ENCODE results near the gene NUFIP1. TPM values are rescaled to one million over a fixed set of nuclear protein-coding genes. Genes with fewer than 3 reads are reported as not detected.

The NUFIP1 gene
- total RNA-seq, 1 experiment from 2014 or later, result 14.0 TPM

- no peak for TF ChIP-seq ZNF317 (CRISPR knock-in tag; IDR thresholded peaks at IDR 0.05; ENCODE audit: borderline replicate concordance, low read depth)
- TF ChIP-seq SOX15 (CRISPR knock-in tag; IDR thresholded peaks at IDR 0.05), result no peak
- no peak for TF ChIP-seq ZMAT4 (CRISPR knock-in tag; IDR thresholded peaks at IDR 0.05)
- no peak for TF ChIP-seq ZNF671 (CRISPR knock-in tag; IDR thresholded peaks at IDR 0.05)
- TF ChIP-seq, protein P1, sequence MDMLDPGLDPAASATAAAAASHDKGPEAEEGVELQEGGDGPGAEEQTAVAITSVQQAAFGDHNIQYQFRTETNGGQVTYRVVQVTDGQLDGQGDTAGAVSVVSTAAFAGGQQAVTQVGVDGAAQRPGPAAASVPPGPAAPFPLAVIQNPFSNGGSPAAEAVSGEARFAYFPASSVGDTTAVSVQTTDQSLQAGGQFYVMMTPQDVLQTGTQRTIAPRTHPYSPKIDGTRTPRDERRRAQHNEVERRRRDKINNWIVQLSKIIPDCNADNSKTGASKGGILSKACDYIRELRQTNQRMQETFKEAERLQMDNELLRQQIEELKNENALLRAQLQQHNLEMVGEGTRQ (CRISPR knock-in tag; IDR thresholded peaks at IDR 0.05), result no peak; the same call in 1 of the 2 replicates
- no peak for TF ChIP-seq JUN (CRISPR knock-in tag; IDR thresholded peaks at IDR 0.05)
- no peak for TF ChIP-seq TEAD4 (CRISPR knock-in tag; IDR thresholded peaks at IDR 0.05)
- TF ChIP-seq, protein P2, sequence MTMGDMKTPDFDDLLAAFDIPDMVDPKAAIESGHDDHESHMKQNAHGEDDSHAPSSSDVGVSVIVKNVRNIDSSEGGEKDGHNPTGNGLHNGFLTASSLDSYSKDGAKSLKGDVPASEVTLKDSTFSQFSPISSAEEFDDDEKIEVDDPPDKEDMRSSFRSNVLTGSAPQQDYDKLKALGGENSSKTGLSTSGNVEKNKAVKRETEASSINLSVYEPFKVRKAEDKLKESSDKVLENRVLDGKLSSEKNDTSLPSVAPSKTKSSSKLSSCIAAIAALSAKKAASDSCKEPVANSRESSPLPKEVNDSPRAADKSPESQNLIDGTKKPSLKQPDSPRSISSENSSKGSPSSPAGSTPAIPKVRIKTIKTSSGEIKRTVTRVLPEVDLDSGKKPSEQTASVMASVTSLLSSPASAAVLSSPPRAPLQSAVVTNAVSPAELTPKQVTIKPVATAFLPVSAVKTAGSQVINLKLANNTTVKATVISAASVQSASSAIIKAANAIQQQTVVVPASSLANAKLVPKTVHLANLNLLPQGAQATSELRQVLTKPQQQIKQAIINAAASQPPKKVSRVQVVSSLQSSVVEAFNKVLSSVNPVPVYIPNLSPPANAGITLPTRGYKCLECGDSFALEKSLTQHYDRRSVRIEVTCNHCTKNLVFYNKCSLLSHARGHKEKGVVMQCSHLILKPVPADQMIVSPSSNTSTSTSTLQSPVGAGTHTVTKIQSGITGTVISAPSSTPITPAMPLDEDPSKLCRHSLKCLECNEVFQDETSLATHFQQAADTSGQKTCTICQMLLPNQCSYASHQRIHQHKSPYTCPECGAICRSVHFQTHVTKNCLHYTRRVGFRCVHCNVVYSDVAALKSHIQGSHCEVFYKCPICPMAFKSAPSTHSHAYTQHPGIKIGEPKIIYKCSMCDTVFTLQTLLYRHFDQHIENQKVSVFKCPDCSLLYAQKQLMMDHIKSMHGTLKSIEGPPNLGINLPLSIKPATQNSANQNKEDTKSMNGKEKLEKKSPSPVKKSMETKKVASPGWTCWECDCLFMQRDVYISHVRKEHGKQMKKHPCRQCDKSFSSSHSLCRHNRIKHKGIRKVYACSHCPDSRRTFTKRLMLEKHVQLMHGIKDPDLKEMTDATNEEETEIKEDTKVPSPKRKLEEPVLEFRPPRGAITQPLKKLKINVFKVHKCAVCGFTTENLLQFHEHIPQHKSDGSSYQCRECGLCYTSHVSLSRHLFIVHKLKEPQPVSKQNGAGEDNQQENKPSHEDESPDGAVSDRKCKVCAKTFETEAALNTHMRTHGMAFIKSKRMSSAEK (CRISPR knock-in tag; IDR thresholded peaks at IDR 0.05; ENCODE audit: borderline replicate concordance), result no peak
- TF ChIP-seq ETV6 (CRISPR knock-in tag; IDR thresholded peaks at IDR 0.05), result peak; percentile 78; the same call in 1 of the 2 replicates
- TF ChIP-seq NFYB (CRISPR knock-in tag; conservative IDR thresholded peaks at IDR 0.05; ENCODE audit: low read depth), result peak; percentile 51
- TF ChIP-seq, protein P3, sequence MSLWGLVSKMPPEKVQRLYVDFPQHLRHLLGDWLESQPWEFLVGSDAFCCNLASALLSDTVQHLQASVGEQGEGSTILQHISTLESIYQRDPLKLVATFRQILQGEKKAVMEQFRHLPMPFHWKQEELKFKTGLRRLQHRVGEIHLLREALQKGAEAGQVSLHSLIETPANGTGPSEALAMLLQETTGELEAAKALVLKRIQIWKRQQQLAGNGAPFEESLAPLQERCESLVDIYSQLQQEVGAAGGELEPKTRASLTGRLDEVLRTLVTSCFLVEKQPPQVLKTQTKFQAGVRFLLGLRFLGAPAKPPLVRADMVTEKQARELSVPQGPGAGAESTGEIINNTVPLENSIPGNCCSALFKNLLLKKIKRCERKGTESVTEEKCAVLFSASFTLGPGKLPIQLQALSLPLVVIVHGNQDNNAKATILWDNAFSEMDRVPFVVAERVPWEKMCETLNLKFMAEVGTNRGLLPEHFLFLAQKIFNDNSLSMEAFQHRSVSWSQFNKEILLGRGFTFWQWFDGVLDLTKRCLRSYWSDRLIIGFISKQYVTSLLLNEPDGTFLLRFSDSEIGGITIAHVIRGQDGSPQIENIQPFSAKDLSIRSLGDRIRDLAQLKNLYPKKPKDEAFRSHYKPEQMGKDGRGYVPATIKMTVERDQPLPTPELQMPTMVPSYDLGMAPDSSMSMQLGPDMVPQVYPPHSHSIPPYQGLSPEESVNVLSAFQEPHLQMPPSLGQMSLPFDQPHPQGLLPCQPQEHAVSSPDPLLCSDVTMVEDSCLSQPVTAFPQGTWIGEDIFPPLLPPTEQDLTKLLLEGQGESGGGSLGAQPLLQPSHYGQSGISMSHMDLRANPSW (CRISPR knock-in tag; conservative IDR thresholded peaks at IDR 0.05; ENCODE audit: low read depth), result no peak
- no peak for TF ChIP-seq ESRRA (CRISPR knock-in tag; IDR thresholded peaks at IDR 0.05; ENCODE audit: borderline replicate concordance)
- TF ChIP-seq, protein P4, sequence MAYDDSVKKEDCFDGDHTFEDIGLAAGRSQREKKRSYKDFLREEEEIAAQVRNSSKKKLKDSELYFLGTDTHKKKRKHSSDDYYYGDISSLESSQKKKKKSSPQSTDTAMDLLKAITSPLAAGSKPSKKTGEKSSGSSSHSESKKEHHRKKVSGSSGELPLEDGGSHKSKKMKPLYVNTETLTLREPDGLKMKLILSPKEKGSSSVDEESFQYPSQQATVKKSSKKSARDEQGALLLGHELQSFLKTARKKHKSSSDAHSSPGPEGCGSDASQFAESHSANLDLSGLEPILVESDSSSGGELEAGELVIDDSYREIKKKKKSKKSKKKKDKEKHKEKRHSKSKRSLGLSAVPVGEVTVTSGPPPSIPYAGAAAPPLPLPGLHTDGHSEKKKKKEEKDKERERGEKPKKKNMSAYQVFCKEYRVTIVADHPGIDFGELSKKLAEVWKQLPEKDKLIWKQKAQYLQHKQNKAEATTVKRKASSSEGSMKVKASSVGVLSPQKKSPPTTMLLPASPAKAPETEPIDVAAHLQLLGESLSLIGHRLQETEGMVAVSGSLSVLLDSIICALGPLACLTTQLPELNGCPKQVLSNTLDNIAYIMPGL (CRISPR knock-in tag; IDR thresholded peaks at IDR 0.05), result peak; percentile 61; the same call in 1 of the 2 replicates
- no peak for TF ChIP-seq MXD4 (CRISPR knock-in tag; IDR thresholded peaks at IDR 0.05; ENCODE audit: borderline replicate concordance)
- no peak for TF ChIP-seq TCF7 (CRISPR knock-in tag; IDR thresholded peaks at IDR 0.05; ENCODE audit: low read depth)
- peak; percentile 63; the same call in 1 of the 2 replicates for TF ChIP-seq CREB1 (CRISPR knock-in tag; IDR thresholded peaks at IDR 0.05)
- TF ChIP-seq FOXK1 (CRISPR knock-in tag; IDR thresholded peaks at IDR 0.05), result peak; percentile 96
- TF ChIP-seq, protein P5, sequence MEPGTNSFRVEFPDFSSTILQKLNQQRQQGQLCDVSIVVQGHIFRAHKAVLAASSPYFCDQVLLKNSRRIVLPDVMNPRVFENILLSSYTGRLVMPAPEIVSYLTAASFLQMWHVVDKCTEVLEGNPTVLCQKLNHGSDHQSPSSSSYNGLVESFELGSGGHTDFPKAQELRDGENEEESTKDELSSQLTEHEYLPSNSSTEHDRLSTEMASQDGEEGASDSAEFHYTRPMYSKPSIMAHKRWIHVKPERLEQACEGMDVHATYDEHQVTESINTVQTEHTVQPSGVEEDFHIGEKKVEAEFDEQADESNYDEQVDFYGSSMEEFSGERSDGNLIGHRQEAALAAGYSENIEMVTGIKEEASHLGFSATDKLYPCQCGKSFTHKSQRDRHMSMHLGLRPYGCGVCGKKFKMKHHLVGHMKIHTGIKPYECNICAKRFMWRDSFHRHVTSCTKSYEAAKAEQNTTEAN (CRISPR knock-in tag; IDR thresholded peaks at IDR 0.05), result peak; percentile 76; the same call in 1 of the 2 replicates
- TF ChIP-seq ATF1 (CRISPR knock-in tag; IDR thresholded peaks at IDR 0.05), result no peak
- TF ChIP-seq, protein P6, sequence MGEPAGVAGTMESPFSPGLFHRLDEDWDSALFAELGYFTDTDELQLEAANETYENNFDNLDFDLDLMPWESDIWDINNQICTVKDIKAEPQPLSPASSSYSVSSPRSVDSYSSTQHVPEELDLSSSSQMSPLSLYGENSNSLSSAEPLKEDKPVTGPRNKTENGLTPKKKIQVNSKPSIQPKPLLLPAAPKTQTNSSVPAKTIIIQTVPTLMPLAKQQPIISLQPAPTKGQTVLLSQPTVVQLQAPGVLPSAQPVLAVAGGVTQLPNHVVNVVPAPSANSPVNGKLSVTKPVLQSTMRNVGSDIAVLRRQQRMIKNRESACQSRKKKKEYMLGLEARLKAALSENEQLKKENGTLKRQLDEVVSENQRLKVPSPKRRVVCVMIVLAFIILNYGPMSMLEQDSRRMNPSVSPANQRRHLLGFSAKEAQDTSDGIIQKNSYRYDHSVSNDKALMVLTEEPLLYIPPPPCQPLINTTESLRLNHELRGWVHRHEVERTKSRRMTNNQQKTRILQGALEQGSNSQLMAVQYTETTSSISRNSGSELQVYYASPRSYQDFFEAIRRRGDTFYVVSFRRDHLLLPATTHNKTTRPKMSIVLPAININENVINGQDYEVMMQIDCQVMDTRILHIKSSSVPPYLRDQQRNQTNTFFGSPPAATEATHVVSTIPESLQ (CRISPR knock-in tag; IDR thresholded peaks at IDR 0.05), result no peak
- no peak for TF ChIP-seq PREB (CRISPR knock-in tag; IDR thresholded peaks at IDR 0.05; ENCODE audit: borderline replicate concordance)
Observed at GRCh38 chr13:44989071-44989889, at the start of gene NUFIP1, which contains the start of gene GPALPP1 (continued).

All from WTC11 (cell line).